Common myeloid progenitor, CD34-positive (primary cell): Measurements from ENCODE around the gene WWOX.
A peak's percentile ranks its signal among the peaks of the same experiment; 100 is the strongest.

Experiments
- CTCF ChIA-PET: fragments of 350-600 bp; sonication (Branson Sonifier 250); formaldehyde crosslinking; loops from one replicate; lab custom pipeline; 2021; ENCODE audit warnings: antibody characterized with exemption; lab: Charles Lee
- POLR2A ChIA-PET: fragments of 350-600 bp; sonication (Branson Sonifier 250); formaldehyde crosslinking; loops from one replicate; lab custom pipeline; 2021; ENCODE audit warnings: antibody characterized with exemption; lab: Charles Lee
- DNase-seq, 3 donors: peaks; one replicate each; pipeline versions ENCODE4 v3.0.0 to v3.0.0-alpha.2; 2013
- H3K27ac ChIP-seq, 2 experiments: 1 replicate in 1 of 2; 2 replicates in 1 of 2; pipeline ENCODE4 v1.7.0; 2013; ENCODE audit warnings: inconsistent platforms in 2 of 2, low read length in 2 of 2, mild to moderate bottlenecking in 2 of 2, low read depth in 1 of 2, moderate library complexity in 1 of 2; ENCODE audit not compliant: severe bottlenecking in 2 of 2, insufficient read depth in 1 of 2, poor library complexity in 1 of 2
- H3K27me3 ChIP-seq, 5 experiments: replicated peaks in 2 of 5; 1 replicate in 3 of 5; 2 replicates in 2 of 5; pipeline versions ENCODE4 v1.6.1 to v1.7.0; 2013; ENCODE audit warnings: low read length in 4 of 5, mild to moderate bottlenecking in 2 of 5, moderate library complexity in 2 of 5, inconsistent platforms in 1 of 5; ENCODE audit not compliant: insufficient read depth in 5 of 5, control insufficient read depth in 4 of 5
- H3K36me3 ChIP-seq, 4 experiments: 1 replicate in 2 of 4; 2 replicates in 2 of 4; pipeline versions ENCODE4 v1.6.1 to v1.7.0; 2013; ENCODE audit warnings: low read length in 3 of 4, control low read depth in 1 of 4, mild to moderate bottlenecking in 1 of 4; ENCODE audit not compliant: control insufficient read depth in 4 of 4, insufficient read depth in 4 of 4
- H3K4me1 ChIP-seq, 4 experiments: 1 replicate in 3 of 4; 2 replicates in 1 of 4; pipeline versions ENCODE4 v1.6.1 to v1.7.1; 2013; ENCODE audit warnings: low read length in 3 of 4, mild to moderate bottlenecking in 3 of 4, control low read depth in 1 of 4, inconsistent platforms in 1 of 4, moderate library complexity in 1 of 4; ENCODE audit not compliant: control insufficient read depth in 4 of 4, insufficient read depth in 4 of 4; ENCODE audit errors: control extremely low read depth in 1 of 4
- H3K4me3 ChIP-seq, 7 experiments: 1 replicate in 4 of 7; 2 replicates in 3 of 7; pipeline versions ENCODE4 v1.5.1 to v1.7.0; 2013; ENCODE audit warnings: mild to moderate bottlenecking in 7 of 7, low read length in 6 of 7, moderate library complexity in 6 of 7, inconsistent platforms in 2 of 7, low read depth in 2 of 7, control low read depth in 1 of 7; ENCODE audit not compliant: insufficient read depth in 4 of 7, control insufficient read depth in 1 of 7; ENCODE audit errors: extremely low read depth in 1 of 7
- H3K9me3 ChIP-seq, 5 experiments: 1 replicate in 4 of 5; 2 replicates in 1 of 5; pipeline versions ENCODE4 v1.6.1 to v1.7.1; 2013; ENCODE audit warnings: low read length in 4 of 5, mild to moderate bottlenecking in 2 of 5, inconsistent platforms in 1 of 5, low read depth in 1 of 5, moderate library complexity in 1 of 5; ENCODE audit not compliant: control insufficient read depth in 4 of 5, insufficient read depth in 2 of 5; ENCODE audit errors: control extremely low read depth in 1 of 5
- WGBS: methylation state at CpG from one replicate; pipeline ENCODE4 v1.1.5; 2013; ENCODE audit not compliant: insufficient coverage; 5-methylcytosine and 5-hydroxymethylcytosine counted together

Gene WWOX

GRCh38 chr16:78218279-78218678 lies 118.8 kb downstream of the WWOX start:
- Histone ChIP-seq H3K36me3 (peaks cover 0 to 2% (median 0%) of the 10 kb centered on the region in 4 experiments), H3K4me3 (no peak overlapping the region), H3K4me1 (peaks cover 0 to 15% (median 0%) of the 10 kb centered on the region in 4 experiments), H3K27me3 (no peaks in the 10 kb centered on the region), H3K9me3 (no peaks in the 10 kb centered on the region), H3K27ac (no peak overlapping the region)
- no peak for DNase-seq
- ChIA-PET POLR2A (no interaction called here), CTCF (no interaction called here)
- WGBS: 94% methylated on average over 4 of the region's 4 CpGs

- no peak for DNase-seq
- ChIA-PET POLR2A (interaction anchor here (0.6 kb wide), 1 partner anchor 1193 kb away, joined by 3 read pairs; no protein-coding TSS in a partner anchor), CTCF (no interaction called here)
- 100% methylated on average over 3 of the region's 8 CpGs for WGBS
- no peak overlapping the region for H3K27ac ChIP-seq
- H3K4me1 ChIP-seq: peaks cover 0 to 15% (median 0%) of the 10 kb centered on the region in 4 experiments
- no peaks in the 10 kb centered on the region for H3K27me3 ChIP-seq
- H3K4me3 ChIP-seq: no peak overlapping the region
- H3K36me3 ChIP-seq: peaks cover 0 to 2% (median 0%) of the 10 kb centered on the region in 4 experiments
- no peaks in the 10 kb centered on the region for H3K9me3 ChIP-seq
Measured at GRCh38 chr16:78218856-78219651, 119.6 kb downstream of the WWOX start.

GRCh38 chr16:78220571-78220970 lies 121.1 kb downstream of the WWOX start:
- no peaks in the 10 kb centered on the region for H3K9me3 ChIP-seq
- ChIA-PET CTCF (interaction anchor here (0.5 to 1.4 kb wide), 7 partner anchors 9 to 1382 kb away, joined by 3 to 7 read pairs (median 3); no protein-coding TSS in a partner anchor), POLR2A (no interaction called here)
- no peak for DNase-seq
- WGBS: 100% methylated on average over 1 of the region's 2 CpGs
- H3K4me3 ChIP-seq: no peak overlapping the region
- peaks cover 0 to 2% (median 0%) of the 10 kb centered on the region in 4 experiments for H3K36me3 ChIP-seq
- no peak overlapping the region for H3K27ac ChIP-seq
- H3K27me3 ChIP-seq: no peaks in the 10 kb centered on the region
- peaks cover 0 to 15% (median 0%) of the 10 kb centered on the region in 4 experiments for H3K4me1 ChIP-seq

- peaks cover 0 to 15% (median under 1%) of the 10 kb centered on the region in 4 experiments for H3K4me1 ChIP-seq
- CTCF ChIA-PET: interaction anchor here (0.5 to 1.5 kb wide), 3 partner anchors 13 to 1383 kb away, joined by 3 to 5 read pairs (median 3); no protein-coding TSS in a partner anchor
- H3K27ac ChIP-seq: no peak overlapping the region
- 89% methylated on average over 4 of the region's 6 CpGs for WGBS
- H3K27me3 ChIP-seq: no peaks in the 10 kb centered on the region
- no peak for DNase-seq
- H3K4me3 ChIP-seq: no peak overlapping the region
- H3K36me3 ChIP-seq: peaks cover 0 to 2% (median 0%) of the 10 kb centered on the region in 4 experiments
- POLR2A ChIA-PET: no interaction called here
- H3K9me3 ChIP-seq: no peaks in the 10 kb centered on the region
Measured at GRCh38 chr16:78221892-78222291, 122.4 kb downstream of the WWOX start.

- ChIA-PET CTCF (interaction anchor here (0.7 kb wide), 1 partner anchor 13 kb away, joined by 3 read pairs; no protein-coding TSS in a partner anchor), POLR2A (no interaction called here)
- Histone ChIP-seq H3K4me3 (no peak overlapping the region), H3K36me3 (peaks cover 0 to 2% (median 0%) of the 10 kb centered on the region in 4 experiments), H3K27me3 (no peaks in the 10 kb centered on the region), H3K9me3 (no peaks in the 10 kb centered on the region), H3K4me1 (peaks cover 0 to 15% (median under 1%) of the 10 kb centered on the region in 4 experiments), H3K27ac (no peak overlapping the region)
- WGBS: no CpG with 5 or more reads among the region's 2 CpGs
- DNase-seq: no peak
Measured at GRCh38 chr16:78224342-78224741, 124.9 kb downstream of the WWOX start.

GRCh38 chr16:78225919-78226318 lies 126.5 kb downstream of the WWOX start:
- ChIA-PET CTCF (interaction anchor here (1.1 kb wide), 1 partner anchor 10 kb away, joined by 4 read pairs; no protein-coding TSS in a partner anchor), POLR2A (no interaction called here)
- Histone ChIP-seq H3K4me3 (no peak overlapping the region), H3K9me3 (no peaks in the 10 kb centered on the region), H3K36me3 (peaks cover 0 to 2% (median 0%) of the 10 kb centered on the region in 4 experiments), H3K27ac (no peak overlapping the region), H3K4me1 (peaks cover 0 to 15% (median under 1%) of the 10 kb centered on the region in 4 experiments), H3K27me3 (no peaks in the 10 kb centered on the region)
- no peak for DNase-seq
- 100% methylated on average over 2 of the region's 3 CpGs for WGBS

- H3K4me3 ChIP-seq: no peak overlapping the region
- no peaks in the 10 kb centered on the region for H3K27me3 ChIP-seq
- peaks cover 0 to 1% (median 0%) of the 10 kb centered on the region in 4 experiments for H3K4me1 ChIP-seq
- WGBS: 94% methylated on average over 2 of the region's 3 CpGs
- no peak overlapping the region for H3K27ac ChIP-seq
- POLR2A ChIA-PET: no interaction called here
- H3K36me3 ChIP-seq: no peaks in the 10 kb centered on the region
- no peaks in the 10 kb centered on the region for H3K9me3 ChIP-seq
- CTCF ChIA-PET: no interaction called here
- peak; percentile 11 to 46 (median 40) for DNase-seq
Measured at GRCh38 chr16:78227855-78228254, 128.4 kb downstream of the WWOX start.
